ENCODE results near the gene THSD7A. TPM values are rescaled to one million over a fixed set of nuclear protein-coding genes. Genes with fewer than 3 reads are reported as not detected.
"Not testable (repeated sequence)": the region's sequence is repeated elsewhere in the genome, so short reads cannot be mapped to it uniquely, and the experiment has no call there.

The THSD7A gene
- total RNA-seq, 4 donors from 2014 or later, result 0.30 to 2.6 (median 1.4) TPM

- 84 to 90% methylated on average over 2 of the region's 2 CpGs for WGBS, 2 donors
- DNase-seq (ENCODE audit: low spot score in 2 of 2), result no peak
- H3K4me3 ChIP-seq (ENCODE audit: low read depth, poor library complexity, severe bottlenecking), result no peak overlapping the region
- TF ChIP-seq, protein P1, sequence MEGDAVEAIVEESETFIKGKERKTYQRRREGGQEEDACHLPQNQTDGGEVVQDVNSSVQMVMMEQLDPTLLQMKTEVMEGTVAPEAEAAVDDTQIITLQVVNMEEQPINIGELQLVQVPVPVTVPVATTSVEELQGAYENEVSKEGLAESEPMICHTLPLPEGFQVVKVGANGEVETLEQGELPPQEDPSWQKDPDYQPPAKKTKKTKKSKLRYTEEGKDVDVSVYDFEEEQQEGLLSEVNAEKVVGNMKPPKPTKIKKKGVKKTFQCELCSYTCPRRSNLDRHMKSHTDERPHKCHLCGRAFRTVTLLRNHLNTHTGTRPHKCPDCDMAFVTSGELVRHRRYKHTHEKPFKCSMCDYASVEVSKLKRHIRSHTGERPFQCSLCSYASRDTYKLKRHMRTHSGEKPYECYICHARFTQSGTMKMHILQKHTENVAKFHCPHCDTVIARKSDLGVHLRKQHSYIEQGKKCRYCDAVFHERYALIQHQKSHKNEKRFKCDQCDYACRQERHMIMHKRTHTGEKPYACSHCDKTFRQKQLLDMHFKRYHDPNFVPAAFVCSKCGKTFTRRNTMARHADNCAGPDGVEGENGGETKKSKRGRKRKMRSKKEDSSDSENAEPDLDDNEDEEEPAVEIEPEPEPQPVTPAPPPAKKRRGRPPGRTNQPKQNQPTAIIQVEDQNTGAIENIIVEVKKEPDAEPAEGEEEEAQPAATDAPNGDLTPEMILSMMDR (IDR thresholded peaks at IDR 0.05), result no peak
- no peak for TF ChIP-seq POLR2A (IDR thresholded peaks at IDR 0.05)
- intact Hi-C loops (cut with DNase I; ENCODE audit: low total_unique reads), result no loop called here
Observed at GRCh38 chr7:11527707-11528106, 304.3 kb downstream of the THSD7A start.

GRCh38 chr7:11524476-11525397 is 307.3 kb downstream of the THSD7A start:
- 79 to 80% methylated on average over 5 of the region's 5 CpGs for WGBS, 2 donors
- H3K4me3 ChIP-seq (ENCODE audit: low read depth, poor library complexity, severe bottlenecking), result no peak overlapping the region
- intact Hi-C loops (cut with DNase I; ENCODE audit: low total_unique reads), result no loop called here
- no peak for TF ChIP-seq POLR2A (IDR thresholded peaks at IDR 0.05)
- TF ChIP-seq, protein P1 (IDR thresholded peaks at IDR 0.05), result no peak
- DNase-seq (ENCODE audit: low spot score in 2 of 2), result no peak

GRCh38 chr7:11521964-11522499 is 310.0 kb downstream of the THSD7A start:
- H3K4me3 ChIP-seq (ENCODE audit: low read depth, poor library complexity, severe bottlenecking); intact Hi-C loops (cut with DNase I; ENCODE audit: low total_unique reads); DNase-seq (ENCODE audit: low spot score in 2 of 2): not testable (repeated sequence)
- WGBS, 2 donors, result 61 to 89% methylated on average over 2 of the region's 2 CpGs

GRCh38 chr7:11517853-11518252 is 314.1 kb downstream of the THSD7A start:
- TF ChIP-seq, protein P1 (IDR thresholded peaks at IDR 0.05), result no peak
- TF ChIP-seq POLR2A (IDR thresholded peaks at IDR 0.05), result no peak
- WGBS, 2 donors, result 82 to 85% methylated on average over 1 of the region's 1 CpG
- DNase-seq (ENCODE audit: low spot score in 2 of 2), result no peak
- H3K4me3 ChIP-seq (ENCODE audit: low read depth, poor library complexity, severe bottlenecking), result no peak overlapping the region
- intact Hi-C loops (cut with DNase I; ENCODE audit: low total_unique reads), result no loop called here

DNA sequence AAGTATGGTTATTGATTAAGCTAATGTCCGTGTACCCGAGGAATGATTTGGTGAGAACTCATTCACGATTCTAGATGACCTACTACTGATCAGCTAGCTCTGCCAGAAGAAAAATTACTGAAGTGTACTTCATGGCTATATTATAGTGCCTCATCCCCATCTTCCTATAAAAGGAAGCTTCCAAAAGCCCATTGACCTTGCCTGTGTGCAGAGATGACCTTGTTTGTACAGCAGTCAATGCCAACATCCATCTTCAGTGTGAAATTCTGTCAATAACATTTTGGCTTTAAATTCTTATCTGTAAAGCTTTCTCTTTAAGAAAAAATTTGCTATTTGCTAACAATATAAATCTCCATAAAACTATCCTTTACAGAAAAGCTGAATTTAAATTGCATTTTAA is 315.7 kb downstream of the THSD7A start:
- no peak for DNase-seq (ENCODE audit: low spot score in 2 of 2)
- intact Hi-C loops (cut with DNase I; ENCODE audit: low total_unique reads), result no loop called here
- no peak for TF ChIP-seq POLR2A (IDR thresholded peaks at IDR 0.05)
- TF ChIP-seq, protein P1 (IDR thresholded peaks at IDR 0.05), result no peak
- 92 to 94% methylated on average over 3 of the region's 3 CpGs for WGBS, 2 donors
- H3K4me3 ChIP-seq (ENCODE audit: low read depth, poor library complexity, severe bottlenecking), result no peak overlapping the region

DNA sequence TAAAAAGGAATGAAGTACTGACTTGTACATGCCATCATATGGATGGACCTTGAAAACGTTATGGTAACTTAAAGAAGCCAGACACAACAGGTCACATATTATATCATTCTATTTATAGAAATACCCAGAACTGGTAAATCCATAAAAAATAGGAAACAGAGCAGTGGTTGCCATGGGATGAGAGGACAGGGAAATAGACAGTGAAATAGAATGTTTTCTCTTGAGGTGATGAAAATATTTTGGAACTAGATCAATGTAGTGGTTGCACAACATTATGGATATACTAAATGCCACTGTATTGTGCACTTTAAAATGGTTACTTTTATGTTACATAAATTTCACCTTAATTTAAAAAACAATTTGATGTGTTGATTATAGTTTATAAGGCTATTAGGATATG is 318.5 kb downstream of the THSD7A start:
- intact Hi-C loops (cut with DNase I; ENCODE audit: low total_unique reads), result no loop called here
- no peak for DNase-seq (ENCODE audit: low spot score in 2 of 2)
- 37 to 47% methylated on average over 1 of the region's 1 CpG for WGBS, 2 donors
- H3K4me3 ChIP-seq (ENCODE audit: low read depth, poor library complexity, severe bottlenecking), result no peak overlapping the region
- TF ChIP-seq, protein P1 (IDR thresholded peaks at IDR 0.05), result no peak
- no peak for TF ChIP-seq POLR2A (IDR thresholded peaks at IDR 0.05)

Measured in lower leg skin (tissue), 4 donors.